WI38 (cell line): ENCODE measurements around the gene JAM2.
"Not testable (repeated sequence)": the region's sequence is repeated elsewhere in the genome, so short reads cannot be mapped to it uniquely, and the experiment has no call there.

ENCODE experiments used
- H3K4me3 ChIP-seq: 2 replicates; pipeline ENCODE4 v1.5.1; 2011; ENCODE audit warnings: low read depth, mild to moderate bottlenecking, control low read depth, low read length
- TF ChIP-seq, protein P1 (sequence below): IDR thresholded peaks from 2 replicates; pipeline ENCODE4 v1.5.1; 2012; ENCODE audit warnings: low read depth, mild to moderate bottlenecking, control low read depth, low read length

The JAM2 gene

DNA sequence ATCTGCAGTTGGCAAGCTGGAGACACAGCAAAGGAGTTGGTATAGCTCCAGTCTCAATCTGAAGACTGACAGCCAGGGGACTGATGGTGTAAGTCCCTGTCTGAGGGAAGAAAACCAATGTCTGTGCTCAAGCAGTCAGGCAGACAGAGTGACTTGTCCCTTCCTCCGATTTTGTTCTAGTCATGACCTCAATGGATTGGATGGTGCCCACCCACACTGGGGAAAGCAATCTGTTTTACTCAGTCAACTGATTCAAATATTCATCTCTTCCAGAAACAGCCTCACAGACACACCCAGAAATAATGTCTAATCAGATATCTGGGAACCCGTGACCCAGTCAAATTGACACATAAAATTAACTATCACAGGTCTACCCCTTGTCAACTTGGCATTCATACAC, 19.9 kb upstream of the JAM2 start:
- TF ChIP-seq, protein P1, sequence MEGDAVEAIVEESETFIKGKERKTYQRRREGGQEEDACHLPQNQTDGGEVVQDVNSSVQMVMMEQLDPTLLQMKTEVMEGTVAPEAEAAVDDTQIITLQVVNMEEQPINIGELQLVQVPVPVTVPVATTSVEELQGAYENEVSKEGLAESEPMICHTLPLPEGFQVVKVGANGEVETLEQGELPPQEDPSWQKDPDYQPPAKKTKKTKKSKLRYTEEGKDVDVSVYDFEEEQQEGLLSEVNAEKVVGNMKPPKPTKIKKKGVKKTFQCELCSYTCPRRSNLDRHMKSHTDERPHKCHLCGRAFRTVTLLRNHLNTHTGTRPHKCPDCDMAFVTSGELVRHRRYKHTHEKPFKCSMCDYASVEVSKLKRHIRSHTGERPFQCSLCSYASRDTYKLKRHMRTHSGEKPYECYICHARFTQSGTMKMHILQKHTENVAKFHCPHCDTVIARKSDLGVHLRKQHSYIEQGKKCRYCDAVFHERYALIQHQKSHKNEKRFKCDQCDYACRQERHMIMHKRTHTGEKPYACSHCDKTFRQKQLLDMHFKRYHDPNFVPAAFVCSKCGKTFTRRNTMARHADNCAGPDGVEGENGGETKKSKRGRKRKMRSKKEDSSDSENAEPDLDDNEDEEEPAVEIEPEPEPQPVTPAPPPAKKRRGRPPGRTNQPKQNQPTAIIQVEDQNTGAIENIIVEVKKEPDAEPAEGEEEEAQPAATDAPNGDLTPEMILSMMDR = no peak
- H3K4me3 ChIP-seq = no peak overlapping the region

DNA sequence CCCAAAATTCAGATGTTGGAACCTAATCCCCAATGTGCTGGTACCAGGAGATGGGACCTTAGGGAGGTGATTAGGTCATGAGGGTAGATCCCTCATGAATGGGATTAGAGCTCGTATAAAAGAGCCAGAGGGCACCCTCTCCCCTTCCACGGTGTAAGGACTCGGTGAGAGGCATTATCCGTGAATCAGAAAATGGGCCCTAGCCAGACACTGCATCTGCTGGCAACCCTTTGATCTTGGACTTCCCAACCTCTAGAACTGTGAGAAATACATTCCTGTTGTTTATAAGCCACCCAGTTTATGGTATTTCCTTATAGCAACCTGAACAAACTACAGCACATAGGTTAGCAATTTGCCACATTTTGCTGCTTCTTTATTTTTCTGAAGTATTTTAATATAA, 14.5 kb upstream of the JAM2 start:
- TF ChIP-seq, protein P1 = no peak

DNA sequence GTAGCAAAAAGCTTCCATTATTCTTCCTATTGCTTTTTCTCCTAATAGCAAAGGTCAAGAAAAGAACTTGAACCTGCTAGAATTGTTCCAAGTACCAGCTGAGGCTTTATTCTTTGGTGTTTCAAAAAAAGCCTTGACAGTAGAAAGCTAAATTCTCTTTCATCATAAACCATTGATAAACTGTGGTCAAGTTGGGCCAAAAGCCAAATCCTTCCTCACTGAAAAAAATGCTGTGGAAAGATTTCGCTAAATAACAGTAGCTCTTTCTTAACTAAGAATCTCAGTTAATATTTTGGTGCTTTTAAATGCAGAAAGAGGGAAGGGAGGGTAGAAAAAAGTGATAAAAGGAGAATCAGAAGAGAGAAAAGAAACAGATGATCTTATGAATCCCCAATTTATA, 14.0 kb upstream of the JAM2 start:
- TF ChIP-seq, protein P1 = no peak
- no peak overlapping the region for H3K4me3 ChIP-seq

More for the DNA sequence above, 14.5 kb upstream of the JAM2 start:
- H3K4me3 ChIP-seq = no peak overlapping the region

DNA sequence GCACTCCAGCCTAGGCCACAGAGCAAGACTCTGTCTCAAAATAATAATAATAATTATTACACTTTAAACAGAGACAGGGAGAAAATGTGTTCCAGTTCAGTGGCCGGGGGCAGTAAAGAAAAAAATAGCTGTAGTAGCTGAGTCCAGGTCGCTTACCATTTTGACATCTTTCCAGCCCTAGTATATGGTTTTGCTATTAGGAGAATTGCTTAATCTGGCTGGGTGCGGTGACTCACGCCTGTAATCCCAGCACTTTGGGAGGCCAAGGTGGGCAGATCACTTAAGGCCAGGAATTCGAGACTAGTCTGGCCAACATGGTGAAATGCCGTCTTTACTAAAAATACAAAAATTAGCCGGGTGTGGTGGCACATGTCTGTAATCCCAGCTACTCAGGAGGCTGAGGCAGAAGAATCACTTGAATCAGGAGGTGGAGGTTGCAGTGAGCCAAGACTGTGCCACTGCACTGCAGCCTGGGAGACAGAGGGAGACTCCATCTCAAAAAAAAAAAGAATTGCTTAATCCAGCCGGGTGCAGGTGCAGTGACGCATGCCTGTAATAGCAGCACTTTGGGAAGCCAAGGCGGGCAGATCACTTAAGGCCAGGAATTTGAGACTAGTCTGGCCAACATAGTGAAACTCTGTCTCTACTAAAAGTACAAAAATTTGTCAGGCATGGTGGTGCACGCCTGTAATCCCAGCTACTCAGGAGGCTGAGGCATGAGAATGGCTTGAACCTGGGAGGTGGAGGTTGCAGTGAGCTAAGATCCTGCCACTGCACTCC, 13.1 kb upstream of the JAM2 start:
- H3K4me3 ChIP-seq = not testable (repeated sequence)

DNA sequence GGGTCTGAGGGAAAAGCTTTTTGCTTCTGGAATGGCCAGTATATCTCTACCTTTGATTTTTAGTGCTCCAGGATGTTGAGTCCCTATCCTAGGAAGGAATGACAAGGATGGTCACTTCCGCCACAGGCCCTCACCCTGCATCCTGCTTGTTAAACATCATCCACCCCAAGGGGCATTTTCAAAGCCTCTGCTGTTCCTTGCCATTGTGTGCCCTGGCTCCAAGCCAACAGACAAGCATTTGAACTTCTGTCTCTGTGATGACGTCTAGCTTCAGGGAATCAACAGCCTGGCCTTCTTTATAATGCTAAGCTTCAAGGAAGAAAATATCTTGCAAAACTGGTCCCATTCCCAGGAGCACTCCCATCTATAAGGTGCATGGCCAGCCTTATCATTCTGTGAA, 12.3 kb upstream of the JAM2 start:
- TF ChIP-seq, protein P1 = no peak
- H3K4me3 ChIP-seq = no peak overlapping the region

DNA sequence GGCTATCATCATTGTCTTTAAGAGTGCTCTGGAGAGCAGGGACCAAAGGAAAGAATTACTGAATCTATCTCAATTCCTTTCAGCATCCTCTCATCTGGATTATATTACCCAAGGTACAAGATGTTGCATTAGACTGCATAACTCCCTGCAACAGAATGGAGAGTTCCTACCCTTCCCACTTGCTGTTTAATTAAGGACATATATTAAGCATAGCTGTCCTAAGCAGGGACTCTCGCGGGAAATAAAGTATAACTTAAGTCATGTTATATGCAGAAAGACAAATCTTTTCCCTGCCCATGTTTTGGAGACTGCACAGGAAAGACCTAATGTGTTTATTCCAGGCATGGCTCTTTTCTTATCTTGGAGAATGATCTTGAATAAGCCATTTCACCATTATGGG, 6.8 kb upstream of the JAM2 start:
- TF ChIP-seq, protein P1 = no peak
- H3K4me3 ChIP-seq = no peak overlapping the region

DNA sequence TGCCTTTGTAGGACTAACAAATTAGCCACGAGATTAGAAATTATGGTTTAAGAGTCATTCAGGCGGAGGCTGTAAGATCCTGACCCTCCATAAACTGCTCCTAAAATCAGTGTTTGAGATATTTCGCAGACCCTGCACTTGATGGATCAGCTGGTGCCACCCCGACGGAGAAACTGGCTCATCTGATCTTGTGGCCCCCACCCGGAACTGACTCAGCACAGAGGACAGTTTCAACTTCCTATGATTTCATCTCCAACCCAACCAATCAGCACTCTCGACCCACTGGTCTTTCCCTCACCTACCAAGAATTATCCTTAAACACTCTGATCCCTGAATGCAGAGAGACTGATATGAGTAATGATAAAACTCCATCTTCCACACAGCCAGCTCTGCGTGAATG, 3.7 kb upstream of the JAM2 start:
- H3K4me3 ChIP-seq = no peak overlapping the region
- TF ChIP-seq, protein P1 = no peak

DNA sequence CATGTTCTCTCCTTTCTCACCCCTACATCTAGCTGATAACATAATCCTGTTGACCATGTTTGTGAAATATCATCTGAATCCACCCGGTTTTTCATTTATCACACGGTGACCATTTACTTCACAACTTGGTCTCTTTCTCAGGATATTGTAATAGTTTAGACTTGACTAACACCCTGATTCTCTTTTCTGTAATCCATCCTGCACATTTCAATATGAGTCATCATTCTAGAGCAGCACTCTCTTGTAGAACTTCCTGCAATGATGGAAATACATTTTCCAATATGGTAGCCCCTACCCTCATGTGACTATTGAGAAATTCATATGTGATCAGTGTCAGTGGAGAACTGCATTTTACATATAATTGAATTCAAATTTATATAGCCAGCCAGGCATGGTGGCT, 2.3 kb upstream of the JAM2 start:
- TF ChIP-seq, protein P1 = no peak
- H3K4me3 ChIP-seq = no peak overlapping the region
